Measurements from ENCODE around the gene IFT22.
A peak's percentile ranks its signal among the peaks of the same experiment; 100 is the strongest.
"Not testable (repeated sequence)": the region's sequence is repeated elsewhere in the genome, so short reads cannot be mapped to it uniquely, and the experiment has no call there.

IFT22 gene

DNA sequence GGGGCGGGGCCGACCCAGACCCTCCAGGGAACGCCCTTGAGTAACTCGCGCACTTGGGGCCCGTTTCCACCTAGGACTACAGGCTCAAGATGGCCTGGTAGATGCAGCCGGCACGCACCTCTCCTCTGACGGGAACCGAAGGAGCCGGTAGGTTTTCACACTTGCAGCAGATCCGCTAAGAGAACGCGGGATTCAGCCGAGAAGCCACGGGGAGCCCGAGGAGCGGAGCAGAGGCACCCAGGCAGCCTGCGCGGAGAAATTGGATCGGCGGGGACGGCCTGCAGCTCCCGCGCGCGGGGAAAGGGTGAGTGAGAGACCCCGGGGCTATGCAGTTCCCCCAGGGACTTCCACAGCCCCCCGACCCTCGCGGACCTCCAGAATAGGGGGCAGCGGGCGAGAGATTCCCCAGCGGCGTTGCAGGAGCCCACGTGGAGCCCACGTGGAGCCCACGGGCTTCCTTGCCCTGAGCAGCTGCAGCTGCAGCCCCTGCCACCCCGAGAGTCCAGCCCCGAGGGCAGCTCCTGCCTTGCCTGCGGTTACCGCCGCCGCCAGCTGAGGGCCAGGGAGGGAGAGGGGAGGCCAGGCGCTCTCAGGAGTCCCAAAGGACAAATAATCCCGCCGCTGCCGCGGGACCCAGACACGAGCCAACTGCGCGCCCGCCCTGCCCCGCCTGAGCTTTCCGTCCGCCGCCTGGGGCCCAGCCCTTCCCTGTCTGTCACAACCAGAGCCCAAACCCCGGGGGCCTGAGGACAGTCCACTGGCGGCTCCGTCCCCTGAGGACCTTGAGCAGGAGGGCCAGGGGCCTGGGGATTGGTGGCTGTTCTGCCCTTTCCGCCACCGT, 13.1 kb downstream of the IFT22 start:
- DNase-seq = no peak

GRCh38 chr7:101306307-101306706, 15.3 kb downstream of the IFT22 start:
- no peak for DNase-seq

DNA sequence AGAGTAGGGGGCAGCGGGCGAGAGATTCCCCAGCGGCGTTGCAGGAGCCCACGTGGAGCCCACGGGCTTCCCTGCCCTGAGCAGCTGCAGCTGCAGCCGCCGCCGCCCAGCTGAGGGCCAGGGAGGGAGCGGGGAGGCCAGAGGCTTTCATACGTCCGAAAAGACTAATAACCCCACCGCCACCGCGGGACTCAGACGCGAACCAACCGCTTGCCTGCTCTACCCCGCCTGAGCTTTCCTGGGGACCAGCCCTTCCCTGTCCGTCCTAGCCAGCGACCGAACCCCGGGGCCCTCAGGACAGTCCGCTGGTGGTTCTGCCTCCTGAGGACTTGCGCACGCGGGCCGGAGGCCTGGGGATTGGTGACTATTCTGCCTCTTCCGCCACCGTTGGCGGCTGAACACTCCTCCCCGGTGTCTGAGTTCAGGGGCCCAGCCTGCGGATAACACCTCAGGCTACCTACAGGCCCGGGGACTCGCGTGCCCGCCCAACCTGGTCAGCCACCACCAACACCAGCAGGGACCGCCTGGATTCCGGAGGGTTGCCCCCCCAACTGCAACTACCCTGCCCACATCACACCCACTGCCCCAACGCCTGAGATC, 18.4 kb downstream of the IFT22 start:
- DNase-seq = no peak

DNA sequence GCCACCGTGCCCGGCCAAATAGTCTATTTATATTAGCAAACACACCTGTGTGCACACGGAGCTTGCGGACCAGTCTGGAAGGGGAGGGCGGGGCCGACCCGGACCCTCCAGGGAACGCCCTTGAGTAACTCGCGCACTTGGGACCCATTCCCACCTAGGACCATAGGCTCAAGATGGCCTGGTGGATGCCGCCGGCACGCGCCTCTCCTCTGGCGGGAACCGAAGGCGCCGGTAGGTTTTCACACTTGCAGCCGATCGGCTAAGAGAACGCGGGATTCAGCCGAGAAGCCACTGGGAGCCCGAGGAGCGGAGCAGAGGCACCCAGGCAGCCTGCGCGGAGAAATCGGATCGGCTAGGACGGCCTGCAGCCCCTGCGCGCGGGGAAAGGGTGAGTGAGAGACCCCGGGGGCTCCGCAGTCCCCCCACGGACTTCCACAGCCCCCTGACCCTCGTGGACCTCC, 18.9 kb downstream of the IFT22 start:
- DNase-seq = no peak

DNA sequence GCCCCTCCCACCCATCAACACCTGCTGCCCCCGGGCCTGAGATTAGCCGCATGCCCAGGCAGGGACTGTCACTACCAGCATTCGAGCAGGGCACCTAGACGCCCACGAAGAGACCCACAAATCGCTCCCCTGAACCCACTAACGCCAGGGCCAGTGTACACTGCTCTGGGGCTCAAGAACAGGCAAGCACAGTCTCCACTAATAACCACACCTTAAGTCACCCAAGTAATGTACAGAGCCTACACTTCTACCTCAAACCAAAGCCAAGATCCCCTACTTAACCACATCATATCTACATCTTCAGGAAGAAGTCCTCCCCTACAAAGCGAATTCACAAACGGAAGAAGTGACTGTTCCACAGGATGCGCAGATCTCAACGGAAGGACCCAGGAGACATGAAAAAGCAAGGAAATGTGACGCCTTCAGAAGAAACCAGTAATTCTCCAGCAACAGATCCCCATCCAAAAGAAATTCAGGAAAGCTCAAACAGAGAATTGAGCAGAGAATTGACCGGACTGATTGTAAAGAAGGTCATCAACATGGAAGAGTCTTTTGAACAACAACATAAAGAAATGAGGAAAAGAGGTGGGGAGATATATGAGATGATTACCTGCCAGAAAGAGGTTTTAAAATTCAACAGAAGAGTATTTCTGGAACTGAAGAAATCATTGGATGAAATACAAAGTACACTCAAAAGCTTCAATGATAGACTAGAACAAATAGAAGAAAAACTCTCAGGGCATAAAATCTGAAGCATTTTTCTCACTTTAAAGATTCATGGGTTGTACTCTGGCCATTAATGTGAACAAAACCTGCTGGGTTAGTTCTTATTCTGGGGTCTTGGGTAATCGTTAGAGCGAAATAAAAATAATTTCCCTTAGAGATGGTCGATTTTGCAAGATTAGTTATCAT, 20.9 kb downstream of the IFT22 start:
- DNase-seq = no peak

GRCh38 chr7:101299511-101300464, 21.8 kb downstream of the IFT22 start:
- DNase-seq = no peak

DNA sequence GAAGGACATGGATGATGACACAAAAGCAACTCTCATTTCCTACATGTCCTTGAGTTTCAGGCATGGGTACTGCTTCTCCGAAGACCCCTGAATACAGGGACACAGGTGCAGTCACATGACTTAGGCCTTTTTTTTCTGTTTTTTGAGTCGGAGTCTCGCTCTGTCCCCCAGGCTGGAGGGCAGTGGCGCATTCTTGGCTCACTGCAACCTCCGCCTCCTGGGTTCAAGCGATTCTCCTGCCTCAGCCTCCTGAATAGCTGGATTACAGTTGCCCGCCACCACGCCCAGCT, 26.8 kb downstream of the IFT22 start:
- DNase-seq = no peak

DNA sequence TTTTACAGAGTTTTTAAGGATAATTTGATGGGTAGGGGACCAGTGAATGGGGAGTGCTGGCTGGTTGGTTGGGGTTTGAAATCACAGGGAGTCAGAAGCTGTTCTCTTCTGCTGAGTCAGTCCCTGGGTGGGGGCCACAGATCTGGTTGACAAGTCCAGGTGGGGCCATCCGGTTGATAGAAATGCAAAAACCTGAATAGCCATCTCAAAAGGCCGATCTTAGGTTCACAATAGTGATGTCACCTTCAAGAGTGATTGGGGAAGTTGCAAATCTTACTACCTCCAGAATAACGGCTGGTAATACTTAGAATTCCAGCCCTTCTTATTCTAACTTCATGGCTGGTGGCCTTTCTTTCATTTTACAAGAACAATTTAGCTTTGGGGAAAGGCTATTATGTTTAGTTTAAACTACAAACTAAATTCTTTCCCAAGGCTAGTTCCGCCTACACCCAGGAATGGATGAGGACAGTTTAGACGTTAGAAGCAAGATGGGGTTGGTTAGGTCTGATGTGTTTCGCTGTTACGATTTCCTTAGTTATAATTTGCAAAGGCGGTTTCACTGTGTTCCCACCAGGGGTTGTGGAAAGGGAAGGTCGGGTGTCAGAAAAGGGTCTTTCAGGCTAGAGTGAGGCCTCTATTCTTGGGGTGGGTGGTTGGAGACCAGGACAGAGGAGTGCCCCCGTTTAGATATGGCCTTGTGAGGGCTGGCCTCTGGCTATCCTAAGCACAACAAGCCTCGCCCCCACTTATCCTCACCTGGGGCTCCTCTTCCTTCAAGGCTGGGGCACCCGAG, 27.4 kb downstream of the IFT22 start:
- DNase-seq = no peak

- DNase-seq = not testable (repeated sequence)
Measured at GRCh38 chr7:101293069-101294021, 28.3 kb downstream of the IFT22 start.

GRCh38 chr7:101292566-101292965, 29.0 kb downstream of the IFT22 start:
- not testable (repeated sequence) for DNase-seq

DNA sequence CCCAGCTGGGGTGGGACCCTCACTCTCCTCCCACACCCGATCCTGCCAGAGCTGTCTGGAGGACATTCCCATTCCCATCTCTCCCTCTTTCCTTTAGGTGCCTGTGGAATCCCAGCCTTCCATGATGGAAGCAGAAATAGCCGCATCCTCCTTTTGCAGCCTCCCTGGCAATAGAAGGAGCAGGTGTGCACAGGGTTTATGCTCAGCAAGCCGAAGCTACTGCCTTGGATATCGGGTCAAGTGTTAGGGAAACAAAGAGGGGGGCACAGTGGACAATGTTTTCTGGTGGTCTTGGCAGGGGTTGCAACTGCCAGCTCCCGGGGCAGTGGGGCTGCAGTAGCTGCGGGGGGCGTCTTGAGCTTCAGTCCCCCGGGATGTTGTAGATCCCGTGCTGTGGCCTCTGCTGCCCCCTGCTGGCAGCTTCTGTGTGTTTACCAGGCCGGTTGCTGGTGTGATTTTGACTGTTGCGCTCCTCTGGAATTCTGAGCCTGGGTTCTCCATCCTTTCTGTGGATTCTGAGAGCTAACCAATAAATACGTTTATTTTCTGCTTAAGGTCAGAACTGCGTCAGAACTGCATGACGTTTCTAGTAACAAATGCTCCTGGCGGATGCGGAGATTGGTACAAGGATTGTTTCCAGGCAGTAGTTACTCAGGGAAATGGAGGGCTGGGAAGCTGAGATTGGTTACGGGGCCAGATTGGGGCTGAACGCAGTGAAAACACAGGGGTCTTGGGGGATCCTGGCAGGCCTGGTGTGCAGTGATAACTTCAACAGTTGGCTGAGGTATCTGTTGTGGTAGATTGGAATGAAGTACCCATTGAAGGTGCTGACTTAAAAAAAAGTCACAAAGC, 31.2 kb downstream of the IFT22 start:
- peak; percentile 52 for DNase-seq

DNA sequence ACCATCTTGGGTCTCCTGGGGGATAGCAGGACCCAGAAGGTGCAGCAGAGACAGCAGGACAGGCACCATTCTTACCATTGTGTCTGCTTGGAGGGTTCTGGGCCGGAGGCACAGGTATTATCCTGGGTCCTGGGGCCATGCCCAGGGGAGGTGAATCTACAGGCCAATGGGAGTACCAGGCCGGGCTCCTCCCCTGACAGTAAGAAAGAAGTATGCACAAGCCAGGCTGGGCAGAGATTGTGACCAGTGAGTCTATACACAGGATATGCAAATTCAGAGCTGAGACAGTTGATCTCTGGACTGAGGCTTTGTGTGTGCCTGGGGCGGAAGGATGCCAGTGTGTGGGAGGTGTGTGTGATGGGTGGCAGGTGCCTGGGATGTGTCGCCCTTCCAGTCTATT, 31.9 kb downstream of the IFT22 start:
- not testable (repeated sequence) for DNase-seq

GRCh38 chr7:101288439-101288838, 33.2 kb downstream of the IFT22 start:
- DNase-seq = no peak

- DNase-seq = no peak
Measured at GRCh38 chr7:101287032-101287431, 34.6 kb downstream of the IFT22 start.

DNA sequence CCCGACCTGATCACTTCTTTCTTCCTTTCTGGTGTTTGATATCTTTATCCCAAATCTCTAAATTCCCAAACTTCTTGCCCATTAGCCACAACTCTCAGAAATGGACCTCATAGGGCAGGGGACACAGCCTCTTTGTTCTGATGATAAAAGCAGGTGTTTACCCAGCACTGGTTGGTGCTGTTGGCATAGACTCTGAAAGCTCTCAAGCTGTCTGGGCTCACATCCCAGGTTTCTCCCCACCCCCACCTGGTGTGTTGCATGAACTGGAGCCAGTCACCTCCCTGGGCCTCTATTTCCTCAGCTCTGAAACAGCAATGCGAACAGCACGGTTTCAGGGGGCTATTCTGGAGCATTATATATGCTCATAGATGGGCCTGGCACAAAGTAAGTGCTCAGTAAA, 35.7 kb downstream of the IFT22 start:
- DNase-seq = peak; percentile 80

DNA sequence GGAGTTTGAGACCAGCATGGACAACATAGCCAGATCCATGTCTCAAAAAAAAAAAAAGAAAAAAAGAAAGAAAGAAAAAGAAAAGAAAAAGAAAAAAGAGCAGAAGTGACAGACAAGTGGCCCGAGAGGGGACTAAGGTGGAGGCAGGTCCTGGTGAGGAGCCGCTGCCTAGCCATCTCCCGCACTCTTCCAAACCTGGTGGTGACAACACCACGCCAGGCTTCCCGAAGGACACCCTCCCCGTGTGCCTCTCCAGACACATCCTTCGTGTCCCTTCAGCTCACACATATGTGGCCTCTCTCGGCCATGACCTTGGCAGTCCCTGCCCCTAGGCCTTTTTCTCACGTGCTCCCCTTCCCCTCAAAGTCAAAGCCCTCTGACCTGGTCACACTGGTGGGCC, 36.4 kb downstream of the IFT22 start:
- DNase-seq = no peak

GRCh38 chr7:101280912-101281311, 40.7 kb downstream of the IFT22 start:
- DNase-seq = not testable (repeated sequence)

- no peak for DNase-seq
Measured at GRCh38 chr7:101278461-101279292, 42.9 kb downstream of the IFT22 start.

Measured in NCI-H1092 (cell line).